SK-N-SH (cell line): ENCODE data around the gene SLC10A7. TPM values are rescaled to one million over a fixed set of nuclear protein-coding genes. Genes with fewer than 3 reads are reported as not detected.

ENCODE experiments used
- CTCF ChIA-PET: fragments of 300-600, 350-600 bp; formaldehyde crosslinking; extraction: SDS; loops from one replicate; lab custom pipeline; 2021; lab: Yijun Ruan, JAX
- POLR2A ChIA-PET: fragments of 350-600 bp; sonication (Branson Sonifier 250); formaldehyde crosslinking; extraction: SDS; loops from one replicate; lab custom pipeline; 2020; ENCODE audit warnings: antibody characterized with exemption, inconsistent platforms; lab: Yijun Ruan, JAX
- DNase-seq: peaks from one replicate; pipeline ENCODE4 v3.0.0; 2012
- H2AFZ ChIP-seq: fragments of 200-600 bp; sonication (generic); 2 replicates; pipeline ENCODE4 v1.8.1; 2016; ENCODE audit warnings: antibody characterized with exemption, mild to moderate bottlenecking, low read depth
- H3F3A ChIP-seq: fragments of 200-600 bp; sonication (generic); replicated peaks from 2 replicates; pipeline ENCODE3; 2016; ENCODE audit warnings: antibody characterized with exemption, mild to moderate bottlenecking; ENCODE audit not compliant: insufficient read depth
- H3K27ac ChIP-seq, 2 experiments: fragments of 200-500 bp in 1 of 2; fragments of 200-600 bp in 1 of 2; sonication (Bioruptor generic) in 1 of 2; sonication (generic), shearing (Covaris generic) in 1 of 2; 2 replicates each; pipeline versions ENCODE4 v1.5.1 to v1.6.1; 2014 to 2016; ENCODE audit warnings: low read depth in 2 of 2, inconsistent platforms in 1 of 2, low read length in 1 of 2, mild to moderate bottlenecking in 1 of 2, mixed read lengths in 1 of 2
- H3K27me3 ChIP-seq: fragments of 200-600 bp; sonication (generic), shearing (Covaris generic); 2 replicates; pipeline ENCODE4 v1.6.1; 2016; ENCODE audit warnings: mixed run types; ENCODE audit not compliant: insufficient read depth
- H3K36me3 ChIP-seq, 2 experiments: fragments of 200-500 bp in 1 of 2; fragments of 200-600 bp in 1 of 2; sonication (Bioruptor generic) in 1 of 2; sonication (generic) in 1 of 2; replicated peaks in 1 of 2; 2 replicates each; pipeline versions ENCODE3 to v1.5.1; 2014 to 2016; ENCODE audit warnings: low read length in 1 of 2, mild to moderate bottlenecking in 1 of 2; ENCODE audit not compliant: insufficient read depth in 2 of 2, control insufficient read depth in 1 of 2
- H3K4me1 ChIP-seq, 2 experiments: fragments of 200-500 bp in 1 of 2; fragments of 200-600 bp in 1 of 2; sonication (Bioruptor generic) in 1 of 2; sonication (generic), shearing (Covaris generic) in 1 of 2; 2 replicates each; pipeline versions ENCODE4 v1.5.1 to v1.6.1; 2014 to 2016; ENCODE audit warnings: low read depth in 1 of 2, low read length in 1 of 2, mixed run types in 1 of 2; ENCODE audit not compliant: insufficient read depth in 2 of 2, control insufficient read depth in 1 of 2
- H3K4me2 ChIP-seq: fragments of 200-600 bp; sonication (generic), shearing (Covaris generic); 2 replicates; pipeline ENCODE4 v1.6.1; 2017; ENCODE audit warnings: mixed run types
- H3K4me3 ChIP-seq, 2 experiments: fragments of 200-500 bp in 1 of 2; fragments of 200-600 bp in 1 of 2; sonication (Bioruptor generic) in 1 of 2; sonication (generic), shearing (Covaris generic) in 1 of 2; 2 replicates each; pipeline versions ENCODE4 v1.5.1 to v1.8.1; 2014 to 2016; ENCODE audit warnings: low read depth in 2 of 2, inconsistent platforms in 1 of 2, low read length in 1 of 2, mild to moderate bottlenecking in 1 of 2, mixed read lengths in 1 of 2, moderate library complexity in 1 of 2
- H3K79me2 ChIP-seq: fragments of 200-600 bp; sonication (generic); 2 replicates; pipeline ENCODE4 v1.8.1; 2017; ENCODE audit warnings: mild to moderate bottlenecking; ENCODE audit not compliant: insufficient read depth
- H3K9ac ChIP-seq: fragments of 200-600 bp; sonication (generic); 2 replicates; pipeline ENCODE4 v1.6.1; 2017; ENCODE audit warnings: mixed run types
- H3K9me2 ChIP-seq: fragments of 200-600 bp; sonication (generic); 2 replicates; pipeline ENCODE4 v1.6.1; 2017; ENCODE audit warnings: mixed run types
- H3K9me3 ChIP-seq: fragments of 200-600 bp; sonication (generic); 2 replicates; pipeline ENCODE4 v1.6.1; 2017; ENCODE audit warnings: mixed run types, mild to moderate bottlenecking, moderate library complexity
- H4K20me1 ChIP-seq: fragments of 200-600 bp; sonication (generic); 2 replicates; pipeline ENCODE4 v1.6.1; 2017; ENCODE audit warnings: mild to moderate bottlenecking, mixed run types; ENCODE audit not compliant: insufficient read depth
- CHD2 ChIP-seq: fragments of 150-350 bp; IDR thresholded peaks from 2 replicates; pipeline ENCODE4 v1.6.1; 2018; ENCODE audit warnings: low read length; ENCODE audit not compliant: partially characterized antibody
- ELF1 ChIP-seq: IDR thresholded peaks from 2 replicates; pipeline ENCODE4 v1.4.0; 2012
- EZH2phosphoT487 ChIP-seq: fragments of 200-600 bp; sonication (generic); IDR thresholded peaks from 2 replicates; pipeline ENCODE4 v1.6.1; 2017; ENCODE audit warnings: low read depth, mixed run types, mild to moderate bottlenecking, antibody characterized with exemption, moderate library complexity, borderline replicate concordance
- GATA2 ChIP-seq: sonication (generic); formaldehyde crosslinking; IDR thresholded peaks from 2 replicates; pipeline ENCODE4 v1.5.0; 2020; ENCODE audit warnings: mild to moderate bottlenecking, missing genetic modification reagents
- JUND ChIP-seq: IDR thresholded peaks from 2 replicates; pipeline ENCODE4 v1.4.0; 2012
- MXI1 ChIP-seq: IDR thresholded peaks from 2 replicates; pipeline ENCODE4 v1.6.1; 2012; ENCODE audit warnings: mild to moderate bottlenecking, low read depth, low read length, improper control_type of control experiment
- NRF1 ChIP-seq: IDR thresholded peaks from 2 replicates; pipeline ENCODE4 v1.6.1; 2012; ENCODE audit warnings: low read depth, mild to moderate bottlenecking, low read length
- RCOR1 ChIP-seq: fragments of 150-350 bp; IDR thresholded peaks from 2 replicates; pipeline ENCODE4 v1.6.1; 2017; ENCODE audit warnings: antibody characterized with exemption, low read length
- RFX5 ChIP-seq: IDR thresholded peaks from 2 replicates; pipeline ENCODE4 v1.6.1; 2012; ENCODE audit warnings: mild to moderate bottlenecking, improper control_type of control experiment, low read length
- RXRA ChIP-seq: IDR thresholded peaks from 2 replicates; pipeline ENCODE4 v1.4.0; 2012; ENCODE audit warnings: low read depth, mild to moderate bottlenecking, borderline replicate concordance
- SMC3 ChIP-seq: IDR thresholded peaks from 2 replicates; pipeline ENCODE4 v1.6.1; 2012; ENCODE audit warnings: low read depth, low read length, improper control_type of control experiment
- TCF12 ChIP-seq: IDR thresholded peaks from 2 replicates; pipeline ENCODE4 v1.4.0; 2012
- TEAD4 ChIP-seq: IDR thresholded peaks from 2 replicates; pipeline ENCODE4 v1.4.0; 2012; ENCODE audit warnings: mild to moderate bottlenecking, borderline replicate concordance; ENCODE audit not compliant: insufficient read depth
- YY1 ChIP-seq: IDR thresholded peaks from 2 replicates; pipeline ENCODE4 v1.4.0; 2012; ENCODE audit warnings: low read depth, mild to moderate bottlenecking
- WGBS: methylation state at CpG from one replicate; pipeline ENCODE4 v1.1.6; 2017; ENCODE audit warnings: low lambda C conversion rate; 5-methylcytosine and 5-hydroxymethylcytosine counted together
- polyA plus RNA-seq, 3 experiments: library from polyadenylated mRNA; depleted of rRNA; stranded (reverse); fragments of >200 nt; gene quantifications; 2 replicates each; pipeline ENCODE4 v1.2.3, GENCODE V29; 2012
- TF ChIP-seq, protein P1 (sequence below): fragments of 200-600 bp; sonication (generic); IDR thresholded peaks from 2 replicates; pipeline ENCODE4 v1.6.1; 2017; ENCODE audit warnings: antibody characterized with exemption, mild to moderate bottlenecking, moderate library complexity
- TF ChIP-seq, protein P2 (sequence below): fragments of 150-350 bp; IDR thresholded peaks from 2 replicates; pipeline ENCODE4 v1.6.1; 2016; ENCODE audit warnings: mild to moderate bottlenecking, low read depth, low read length
- TF ChIP-seq, protein P3 (sequence below): fragments of 150-350 bp; IDR thresholded peaks from 2 replicates; pipeline ENCODE4 v1.6.1; 2017; ENCODE audit warnings: antibody characterized with exemption, low read length, low read depth, borderline replicate concordance
- TF ChIP-seq, protein P4 (sequence below): IDR thresholded peaks from 2 replicates; pipeline ENCODE4 v1.4.0; 2012; ENCODE audit warnings: low read depth, borderline replicate concordance
- TF ChIP-seq, protein P5 (sequence below): IDR thresholded peaks from 2 replicates; pipeline ENCODE4 v1.6.1; 2012; ENCODE audit warnings: mild to moderate bottlenecking, low read depth, low read length, moderate library complexity

Gene SLC10A7
- polyA plus RNA-seq, 1 of the 3 experiments (the other 2 are of a cell fraction) = 3.3 TPM

DNA sequence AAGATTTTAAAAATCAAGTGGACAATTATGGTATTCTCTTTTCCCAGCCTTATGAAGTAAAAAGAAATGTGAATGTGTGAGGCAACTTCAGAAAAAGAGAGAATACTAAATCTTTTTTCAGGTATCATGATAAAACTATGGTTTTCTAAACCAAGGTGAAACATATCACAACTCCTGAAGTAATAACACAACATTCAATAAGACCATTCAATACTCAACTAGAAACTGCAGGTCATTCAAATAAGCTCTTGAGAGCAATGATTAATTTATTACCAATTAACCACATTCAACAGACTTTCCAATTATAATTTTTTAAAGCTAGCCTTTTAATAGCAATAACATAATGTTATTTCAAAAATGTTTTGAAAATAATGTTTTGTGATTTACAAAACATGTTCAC, 35.8 kb downstream of the SLC10A7 start:
- CTCF ChIA-PET = interaction anchor here (1.0 kb wide), 1 partner anchor 11 kb away, joined by 3 read pairs; no protein-coding TSS in a partner anchor
- H3K4me1 ChIP-seq = peaks cover 0 to 25% of the 10 kb centered on the region in 2 experiments; a peak in 1 of 4 replicates
- H3F3A ChIP-seq = no peaks in the 10 kb centered on the region
- no peak overlapping the region for H3K9ac ChIP-seq
- H3K9me3 ChIP-seq = peaks cover 2% of the 10 kb centered on the region; the same call in 1 of the 2 replicates
- H3K79me2 ChIP-seq = no peaks in the 10 kb centered on the region
- H3K36me3 ChIP-seq = peaks cover 0 to 5% of the 10 kb centered on the region in 2 experiments
- no peak overlapping the region for H2AFZ ChIP-seq
- POLR2A ChIA-PET = no interaction called here
- H3K27me3 ChIP-seq = no peaks in the 10 kb centered on the region
- H3K9me2 ChIP-seq = no peaks in the 10 kb centered on the region
- H3K4me3 ChIP-seq = no peak overlapping the region
- H4K20me1 ChIP-seq = no peaks in the 10 kb centered on the region
- H3K27ac ChIP-seq = no peak overlapping the region
- H3K4me2 ChIP-seq = no peak overlapping the region
- DNase-seq = no peak
- TF ChIP-seq GATA2 (CRISPR knock-in tag) = no peak
- no peak for TF ChIP-seq ELF1
- no peak for TF ChIP-seq TEAD4
- TF ChIP-seq NRF1 = no peak

DNA sequence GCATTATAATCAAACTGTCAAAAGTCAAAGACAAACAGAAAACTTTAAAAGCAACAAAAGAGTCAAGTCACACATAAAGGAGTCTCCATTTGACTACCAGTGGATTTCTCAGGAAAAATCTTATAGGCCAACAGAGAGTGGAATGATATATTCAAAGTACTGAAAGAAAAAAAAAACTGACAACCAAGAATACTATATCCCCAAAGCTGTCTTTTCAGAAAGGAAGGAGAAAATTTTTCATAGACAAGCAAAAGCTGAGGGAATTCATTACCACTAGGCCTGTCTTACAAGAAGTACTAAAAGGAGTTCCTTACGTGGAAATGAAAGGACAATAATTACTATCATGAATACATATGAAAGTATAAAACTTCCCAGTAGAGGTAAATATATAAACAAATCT, 39.0 kb downstream of the SLC10A7 start:
- TF ChIP-seq, protein P1, sequence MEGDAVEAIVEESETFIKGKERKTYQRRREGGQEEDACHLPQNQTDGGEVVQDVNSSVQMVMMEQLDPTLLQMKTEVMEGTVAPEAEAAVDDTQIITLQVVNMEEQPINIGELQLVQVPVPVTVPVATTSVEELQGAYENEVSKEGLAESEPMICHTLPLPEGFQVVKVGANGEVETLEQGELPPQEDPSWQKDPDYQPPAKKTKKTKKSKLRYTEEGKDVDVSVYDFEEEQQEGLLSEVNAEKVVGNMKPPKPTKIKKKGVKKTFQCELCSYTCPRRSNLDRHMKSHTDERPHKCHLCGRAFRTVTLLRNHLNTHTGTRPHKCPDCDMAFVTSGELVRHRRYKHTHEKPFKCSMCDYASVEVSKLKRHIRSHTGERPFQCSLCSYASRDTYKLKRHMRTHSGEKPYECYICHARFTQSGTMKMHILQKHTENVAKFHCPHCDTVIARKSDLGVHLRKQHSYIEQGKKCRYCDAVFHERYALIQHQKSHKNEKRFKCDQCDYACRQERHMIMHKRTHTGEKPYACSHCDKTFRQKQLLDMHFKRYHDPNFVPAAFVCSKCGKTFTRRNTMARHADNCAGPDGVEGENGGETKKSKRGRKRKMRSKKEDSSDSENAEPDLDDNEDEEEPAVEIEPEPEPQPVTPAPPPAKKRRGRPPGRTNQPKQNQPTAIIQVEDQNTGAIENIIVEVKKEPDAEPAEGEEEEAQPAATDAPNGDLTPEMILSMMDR = no peak
- TF ChIP-seq, protein P2, sequence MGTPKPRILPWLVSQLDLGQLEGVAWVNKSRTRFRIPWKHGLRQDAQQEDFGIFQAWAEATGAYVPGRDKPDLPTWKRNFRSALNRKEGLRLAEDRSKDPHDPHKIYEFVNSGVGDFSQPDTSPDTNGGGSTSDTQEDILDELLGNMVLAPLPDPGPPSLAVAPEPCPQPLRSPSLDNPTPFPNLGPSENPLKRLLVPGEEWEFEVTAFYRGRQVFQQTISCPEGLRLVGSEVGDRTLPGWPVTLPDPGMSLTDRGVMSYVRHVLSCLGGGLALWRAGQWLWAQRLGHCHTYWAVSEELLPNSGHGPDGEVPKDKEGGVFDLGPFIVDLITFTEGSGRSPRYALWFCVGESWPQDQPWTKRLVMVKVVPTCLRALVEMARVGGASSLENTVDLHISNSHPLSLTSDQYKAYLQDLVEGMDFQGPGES = no peak
- no peak for TF ChIP-seq EZH2phosphoT487
- no peak for TF ChIP-seq MXI1
- TF ChIP-seq, protein P3, sequence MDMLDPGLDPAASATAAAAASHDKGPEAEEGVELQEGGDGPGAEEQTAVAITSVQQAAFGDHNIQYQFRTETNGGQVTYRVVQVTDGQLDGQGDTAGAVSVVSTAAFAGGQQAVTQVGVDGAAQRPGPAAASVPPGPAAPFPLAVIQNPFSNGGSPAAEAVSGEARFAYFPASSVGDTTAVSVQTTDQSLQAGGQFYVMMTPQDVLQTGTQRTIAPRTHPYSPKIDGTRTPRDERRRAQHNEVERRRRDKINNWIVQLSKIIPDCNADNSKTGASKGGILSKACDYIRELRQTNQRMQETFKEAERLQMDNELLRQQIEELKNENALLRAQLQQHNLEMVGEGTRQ = no peak
- TF ChIP-seq GATA2 (CRISPR knock-in tag) = no peak
- no peak for TF ChIP-seq SMC3
- TF ChIP-seq, protein P4, sequence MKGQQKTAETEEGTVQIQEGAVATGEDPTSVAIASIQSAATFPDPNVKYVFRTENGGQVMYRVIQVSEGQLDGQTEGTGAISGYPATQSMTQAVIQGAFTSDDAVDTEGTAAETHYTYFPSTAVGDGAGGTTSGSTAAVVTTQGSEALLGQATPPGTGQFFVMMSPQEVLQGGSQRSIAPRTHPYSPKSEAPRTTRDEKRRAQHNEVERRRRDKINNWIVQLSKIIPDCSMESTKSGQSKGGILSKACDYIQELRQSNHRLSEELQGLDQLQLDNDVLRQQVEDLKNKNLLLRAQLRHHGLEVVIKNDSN = no peak
- no peak for TF ChIP-seq TCF12
- TF ChIP-seq ELF1 = no peak
- TF ChIP-seq JUND = no peak
- no peak for TF ChIP-seq RXRA
- TF ChIP-seq RCOR1 = no peak
- no peak for TF ChIP-seq TEAD4
- no peak for TF ChIP-seq YY1
- no peak for TF ChIP-seq CHD2
- TF ChIP-seq, protein P5, sequence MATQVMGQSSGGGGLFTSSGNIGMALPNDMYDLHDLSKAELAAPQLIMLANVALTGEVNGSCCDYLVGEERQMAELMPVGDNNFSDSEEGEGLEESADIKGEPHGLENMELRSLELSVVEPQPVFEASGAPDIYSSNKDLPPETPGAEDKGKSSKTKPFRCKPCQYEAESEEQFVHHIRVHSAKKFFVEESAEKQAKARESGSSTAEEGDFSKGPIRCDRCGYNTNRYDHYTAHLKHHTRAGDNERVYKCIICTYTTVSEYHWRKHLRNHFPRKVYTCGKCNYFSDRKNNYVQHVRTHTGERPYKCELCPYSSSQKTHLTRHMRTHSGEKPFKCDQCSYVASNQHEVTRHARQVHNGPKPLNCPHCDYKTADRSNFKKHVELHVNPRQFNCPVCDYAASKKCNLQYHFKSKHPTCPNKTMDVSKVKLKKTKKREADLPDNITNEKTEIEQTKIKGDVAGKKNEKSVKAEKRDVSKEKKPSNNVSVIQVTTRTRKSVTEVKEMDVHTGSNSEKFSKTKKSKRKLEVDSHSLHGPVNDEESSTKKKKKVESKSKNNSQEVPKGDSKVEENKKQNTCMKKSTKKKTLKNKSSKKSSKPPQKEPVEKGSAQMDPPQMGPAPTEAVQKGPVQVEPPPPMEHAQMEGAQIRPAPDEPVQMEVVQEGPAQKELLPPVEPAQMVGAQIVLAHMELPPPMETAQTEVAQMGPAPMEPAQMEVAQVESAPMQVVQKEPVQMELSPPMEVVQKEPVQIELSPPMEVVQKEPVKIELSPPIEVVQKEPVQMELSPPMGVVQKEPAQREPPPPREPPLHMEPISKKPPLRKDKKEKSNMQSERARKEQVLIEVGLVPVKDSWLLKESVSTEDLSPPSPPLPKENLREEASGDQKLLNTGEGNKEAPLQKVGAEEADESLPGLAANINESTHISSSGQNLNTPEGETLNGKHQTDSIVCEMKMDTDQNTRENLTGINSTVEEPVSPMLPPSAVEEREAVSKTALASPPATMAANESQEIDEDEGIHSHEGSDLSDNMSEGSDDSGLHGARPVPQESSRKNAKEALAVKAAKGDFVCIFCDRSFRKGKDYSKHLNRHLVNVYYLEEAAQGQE = no peak
- TF ChIP-seq RFX5 = no peak
- TF ChIP-seq, all 33 proteins: peak for 0
- Histone ChIP-seq H3K4me2 (no peak overlapping the region), H3K4me3 (no peak overlapping the region), H3K79me2 (no peaks in the 10 kb centered on the region), H3K36me3 (peaks cover 0 to 11% of the 10 kb centered on the region in 2 experiments), H3K27me3 (no peaks in the 10 kb centered on the region), H3K4me1 (peaks cover 0 to 7% of the 10 kb centered on the region in 2 experiments; a peak in 2 of 4 replicates), H3K9me3 (peaks cover 2% of the 10 kb centered on the region; the same call in 1 of the 2 replicates), H3K9ac (no peak overlapping the region), H3K27ac (no peak overlapping the region), H4K20me1 (no peaks in the 10 kb centered on the region), H3K9me2 (no peaks in the 10 kb centered on the region), H2AFZ (no peak overlapping the region), H3F3A (no peaks in the 10 kb centered on the region)
- ChIA-PET CTCF (interaction anchor here (1.1 kb wide), 1 partner anchor 16 kb away, joined by 3 read pairs; no protein-coding TSS in a partner anchor), POLR2A (no interaction called here)
- no peak for DNase-seq
- WGBS = 89% methylated on average over 1 of the region's 1 CpG
